ENCODE data around the gene CSMD2.

GRCh38 chr1:34162852-34163766, 1.9 kb downstream of the CSMD2 start:
- TF ChIP-seq REST (IDR thresholded peaks at IDR 0.05; ENCODE audit: low read depth), result no peak
- no peak for TF ChIP-seq POLR2A (IDR thresholded peaks at IDR 0.05; ENCODE audit: borderline replicate concordance, extremely low read depth, insufficient read depth, insufficient read length)
- TF ChIP-seq EZH2 (IDR thresholded peaks at IDR 0.05), result no peak
- no peak for TF ChIP-seq CEBPB (IDR thresholded peaks at IDR 0.05; ENCODE audit: low read depth)
- TF ChIP-seq CTCF (IDR thresholded peaks at IDR 0.05 in 2 of 3, conservative IDR thresholded peaks at IDR 0.05 in 1 of 3; ENCODE audit: borderline replicate concordance in 1 of 3, insufficient read depth in 1 of 3, low read depth in 2 of 3, low read length in 2 of 3), result peak; percentile 56 to 64 (median 61)
- no peak for TF ChIP-seq POLR2AphosphoS5 (IDR thresholded peaks at IDR 0.05; ENCODE audit: low read depth, low read length)
